Fibroblast of pulmonary artery (primary cell): Measurements from ENCODE around the gene ATCAY.
"Not testable (repeated sequence)": the region's sequence is repeated elsewhere in the genome, so short reads cannot be mapped to it uniquely, and the experiment has no call there.

Source experiments
- DNase-seq: peaks from one replicate; pipeline ENCODE4 v3.0.0-alpha.2; 2010; ENCODE audit warnings: low read depth
- H3K4me3 ChIP-seq: replicated peaks from 2 replicates; pipeline ENCODE4 v1.5.1; 2011; ENCODE audit warnings: low read depth, mild to moderate bottlenecking, control low read depth, low read length, moderate library complexity
- TF ChIP-seq, protein P1 (sequence below): IDR thresholded peaks from 2 replicates; pipeline ENCODE4 v1.5.1; 2011; ENCODE audit warnings: mild to moderate bottlenecking, control low read depth, low read length, inconsistent platforms; ENCODE audit errors: missing control alignments

Gene ATCAY

DNA sequence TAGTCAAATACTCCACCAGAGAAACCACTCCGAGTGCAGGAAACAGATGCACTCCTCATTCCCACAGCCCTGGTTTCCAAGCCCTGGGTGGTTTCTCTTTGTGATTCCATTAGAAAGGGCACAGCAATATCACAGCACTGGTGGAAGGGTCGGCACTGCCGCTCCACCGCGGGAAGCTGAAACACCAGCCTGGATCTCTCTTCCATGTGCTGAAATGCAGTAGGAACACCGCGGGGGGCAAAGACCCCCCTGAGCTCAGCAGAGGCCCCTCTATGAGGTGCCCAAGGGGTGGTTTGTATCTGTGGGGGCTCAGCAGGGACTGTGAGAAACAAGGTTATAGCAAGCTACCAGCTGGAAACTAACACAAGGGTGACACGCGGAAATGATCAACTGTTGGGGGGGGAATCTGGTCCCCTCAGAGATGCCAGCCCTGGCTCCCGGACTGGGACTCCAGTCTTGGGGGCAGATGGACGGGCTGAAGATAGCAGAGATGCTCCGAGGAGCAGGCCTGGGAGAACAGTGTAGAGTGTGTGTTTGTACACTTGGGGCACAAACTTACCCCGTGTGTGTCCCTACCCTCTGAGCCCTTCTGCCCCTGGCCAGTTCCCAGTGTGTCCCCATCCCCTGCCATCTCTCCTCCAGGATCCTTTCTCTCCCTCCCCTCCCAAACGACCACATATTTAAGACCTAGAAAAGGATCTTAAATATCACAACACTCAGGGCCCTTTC is 13.4 kb upstream of the ATCAY start:
- TF ChIP-seq, protein P1, sequence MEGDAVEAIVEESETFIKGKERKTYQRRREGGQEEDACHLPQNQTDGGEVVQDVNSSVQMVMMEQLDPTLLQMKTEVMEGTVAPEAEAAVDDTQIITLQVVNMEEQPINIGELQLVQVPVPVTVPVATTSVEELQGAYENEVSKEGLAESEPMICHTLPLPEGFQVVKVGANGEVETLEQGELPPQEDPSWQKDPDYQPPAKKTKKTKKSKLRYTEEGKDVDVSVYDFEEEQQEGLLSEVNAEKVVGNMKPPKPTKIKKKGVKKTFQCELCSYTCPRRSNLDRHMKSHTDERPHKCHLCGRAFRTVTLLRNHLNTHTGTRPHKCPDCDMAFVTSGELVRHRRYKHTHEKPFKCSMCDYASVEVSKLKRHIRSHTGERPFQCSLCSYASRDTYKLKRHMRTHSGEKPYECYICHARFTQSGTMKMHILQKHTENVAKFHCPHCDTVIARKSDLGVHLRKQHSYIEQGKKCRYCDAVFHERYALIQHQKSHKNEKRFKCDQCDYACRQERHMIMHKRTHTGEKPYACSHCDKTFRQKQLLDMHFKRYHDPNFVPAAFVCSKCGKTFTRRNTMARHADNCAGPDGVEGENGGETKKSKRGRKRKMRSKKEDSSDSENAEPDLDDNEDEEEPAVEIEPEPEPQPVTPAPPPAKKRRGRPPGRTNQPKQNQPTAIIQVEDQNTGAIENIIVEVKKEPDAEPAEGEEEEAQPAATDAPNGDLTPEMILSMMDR, result no peak
- DNase-seq, result no peak
- no peak overlapping the region for H3K4me3 ChIP-seq

DNA sequence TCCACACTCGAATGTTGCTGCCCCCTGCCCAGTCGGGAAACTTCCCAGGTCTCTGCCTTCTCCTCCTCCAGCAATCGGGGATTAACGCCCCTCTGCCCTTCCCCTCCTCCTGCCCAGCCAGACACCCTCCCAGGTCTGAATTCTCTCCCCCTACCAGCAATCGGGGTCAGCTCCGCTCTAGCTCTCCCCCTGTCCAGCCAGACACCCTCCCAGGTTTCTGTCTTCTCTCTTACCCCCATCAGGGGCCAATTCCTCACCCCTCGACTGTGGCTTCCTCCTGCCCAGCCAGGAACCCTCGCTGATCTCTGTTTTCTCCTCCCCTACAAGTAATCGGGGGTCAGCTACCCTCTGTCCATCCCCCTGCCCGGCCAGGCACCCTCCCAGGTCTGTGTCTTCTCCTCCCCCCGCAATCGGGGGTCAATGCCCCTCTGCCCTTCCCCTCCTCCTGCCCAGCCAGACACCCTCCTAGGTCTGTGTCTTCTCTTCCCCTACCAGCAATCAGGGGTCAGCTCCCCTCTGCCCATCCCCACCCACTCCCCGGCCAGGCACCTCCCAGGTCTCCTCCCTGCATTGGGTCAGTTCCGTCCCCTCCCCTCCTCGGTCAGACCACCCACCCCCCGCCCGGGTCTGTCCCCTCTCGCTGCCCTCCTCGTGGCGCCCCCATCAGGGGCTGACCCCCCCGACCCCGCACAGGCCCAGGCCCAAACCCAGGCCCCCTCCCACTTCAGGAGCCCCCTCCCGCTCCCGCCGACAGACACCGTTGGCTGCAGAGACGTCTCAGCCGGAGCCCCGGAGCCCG is 12.3 kb upstream of the ATCAY start:
- TF ChIP-seq, protein P1, result no peak
- H3K4me3 ChIP-seq, result no peak overlapping the region
- no peak for DNase-seq

DNA sequence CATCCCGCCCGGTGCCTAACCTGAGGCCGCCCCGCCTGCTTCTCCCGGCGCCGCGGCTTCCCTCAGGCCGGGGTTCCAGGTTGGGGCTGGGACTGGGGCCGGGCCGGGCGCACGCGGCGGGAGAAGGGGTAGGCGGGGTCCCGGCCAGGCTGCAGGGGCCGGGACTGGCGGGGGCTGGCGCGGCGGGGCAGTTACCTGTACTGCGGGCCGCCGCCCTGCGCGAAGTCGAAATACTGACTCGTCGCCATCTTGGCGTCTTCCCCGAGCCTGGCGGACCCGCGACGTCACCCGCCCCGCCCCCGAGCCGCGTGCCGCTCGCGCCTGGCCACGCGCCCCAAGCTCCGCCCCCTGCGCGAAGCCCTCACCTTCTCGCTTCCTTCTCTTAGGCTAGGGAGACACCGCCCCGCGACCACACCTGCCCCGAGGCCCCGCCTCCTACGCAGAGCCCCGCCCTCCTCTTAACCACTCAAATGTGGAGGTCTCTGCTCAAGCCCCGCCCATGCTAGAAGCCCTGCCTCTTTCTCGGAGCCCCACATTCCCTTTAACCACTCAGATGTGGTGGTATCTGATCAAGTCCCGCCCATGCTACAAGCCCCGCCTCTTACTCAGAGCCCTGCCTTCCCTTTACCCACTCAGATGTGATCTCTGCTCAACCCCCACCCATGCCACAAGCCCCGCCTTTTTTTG is 11.6 kb upstream of the ATCAY start, which contains the start of gene ZFR2:
Gene ZFR2, minus strand, starts transcription at position 269 of the 687 bp plus-strand sequence. Its CDS starts 21 bp downstream, at position 248.
- DNase-seq, result no peak
- TF ChIP-seq, protein P1, result no peak
- H3K4me3 ChIP-seq, result no peak within 1 kb of the TSS

DNA sequence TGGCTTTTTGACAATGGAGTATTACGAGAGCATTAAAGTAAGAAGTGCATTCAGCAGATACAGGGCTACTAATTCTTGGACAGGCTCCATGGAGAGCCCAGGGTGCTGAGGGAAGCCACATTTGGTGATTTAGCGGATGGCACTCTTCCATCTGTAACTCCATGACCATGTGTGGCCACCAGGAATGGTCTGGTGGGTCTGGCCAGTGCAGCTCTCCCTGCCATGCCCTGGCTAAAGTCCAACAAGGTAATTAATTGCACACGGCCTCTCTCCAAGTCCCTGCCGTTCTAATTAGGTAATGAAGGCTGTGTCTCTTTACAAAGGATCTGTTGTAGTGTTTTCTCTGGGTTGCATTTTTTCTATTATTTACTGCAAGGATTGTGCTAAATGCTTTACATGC is 7.3 kb upstream of the ATCAY start:
- TF ChIP-seq, protein P1, result no peak

DNA sequence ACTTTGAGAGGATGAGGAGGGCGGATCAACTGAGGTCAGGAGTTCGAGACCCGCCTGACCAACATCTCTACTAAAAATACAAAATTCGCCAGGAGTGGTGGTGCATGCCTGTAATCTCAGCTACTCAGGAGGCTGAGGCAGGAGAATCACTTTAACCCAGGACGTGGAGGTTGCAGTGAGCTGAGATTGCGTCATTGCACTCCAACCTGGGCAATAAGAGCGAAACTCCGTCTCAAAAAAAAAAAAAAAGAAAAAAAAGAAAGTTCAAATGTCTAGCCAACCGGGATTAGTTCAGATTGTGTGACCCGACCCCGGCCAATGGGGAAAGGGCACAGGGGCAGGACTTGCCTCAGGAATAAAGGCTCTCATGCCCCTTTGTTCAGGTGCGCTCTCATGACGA is 5.8 kb upstream of the ATCAY start:
- not testable (repeated sequence) for H3K4me3 ChIP-seq, DNase-seq

More for the DNA sequence above, 7.3 kb upstream of the ATCAY start:
- no peak overlapping the region for H3K4me3 ChIP-seq
- no peak for DNase-seq

DNA sequence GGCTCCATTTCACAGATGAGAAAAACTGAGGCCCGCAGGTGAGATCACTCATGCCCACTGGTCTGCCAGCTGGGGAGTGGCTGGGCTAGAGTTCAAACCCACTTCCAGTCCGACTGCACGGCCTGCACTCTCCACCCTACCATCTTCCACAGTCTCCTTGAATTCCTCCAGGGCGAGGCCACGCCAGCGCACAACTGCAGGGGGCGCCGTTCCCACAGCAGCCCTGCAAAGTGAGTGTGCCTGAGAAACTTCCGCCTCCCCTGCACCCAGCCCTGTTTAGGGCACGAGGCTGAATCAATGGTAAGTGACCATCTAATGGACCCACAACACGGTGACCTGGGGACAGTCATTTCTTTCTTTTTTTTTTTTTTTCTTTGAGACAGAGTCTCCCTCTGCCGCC is 829 bp upstream of the ATCAY start:
- no peak overlapping the region for H3K4me3 ChIP-seq
- TF ChIP-seq, protein P1, result no peak
- DNase-seq, result no peak

DNA sequence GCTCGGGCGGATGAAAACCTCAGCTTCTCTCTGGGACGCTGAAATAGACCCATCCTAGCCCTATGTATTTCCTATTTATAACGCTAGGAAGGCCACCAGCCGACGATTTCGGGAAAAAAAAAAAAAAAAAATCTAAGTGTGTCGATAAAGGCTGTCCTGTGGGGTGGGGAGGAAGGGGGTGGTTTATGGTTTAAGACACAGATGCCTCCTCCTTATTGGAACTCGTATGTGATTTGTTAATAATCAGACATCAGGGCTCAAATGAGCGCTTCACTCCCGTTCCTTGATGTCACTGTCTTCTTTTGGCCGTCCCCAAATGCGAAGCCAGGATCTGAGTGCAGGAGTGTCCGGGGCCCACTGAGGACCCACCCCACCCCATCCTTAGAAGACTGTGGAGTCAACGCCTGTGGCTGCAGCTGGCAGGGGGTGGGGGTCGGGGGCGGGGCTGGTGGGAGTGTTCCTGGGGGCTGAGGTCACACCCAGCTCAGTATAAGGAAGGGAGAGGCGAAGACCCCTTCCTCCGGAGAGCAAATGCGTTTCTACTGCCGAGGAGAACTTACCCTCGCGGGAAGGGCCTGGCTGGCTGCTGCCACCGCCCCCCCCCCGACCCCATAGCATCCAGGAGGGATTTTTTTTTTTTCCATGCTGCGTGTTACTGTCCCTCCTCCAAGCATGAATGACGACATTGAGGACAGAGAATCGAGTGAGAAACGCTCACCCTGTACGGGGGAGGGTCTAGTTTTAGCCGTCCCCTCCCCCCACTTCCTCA is 971 bp downstream of the ATCAY start:
- TF ChIP-seq, protein P1, result no peak
- no peak overlapping the region for H3K4me3 ChIP-seq
- DNase-seq, result no peak
